Lower lobe of right lung (tissue), 2 donors: Measurements from ENCODE around the gene MORN3. TPM values are rescaled to one million over a fixed set of nuclear protein-coding genes. Genes with fewer than 3 reads are reported as not detected.

Experiments used
- ATAC-seq, 2 donors: fragments of 200-7000 bp; cut with Tn5 transposase; one replicate each; pipeline ENCODE4 v1.9.1; 2020 to 2022; ENCODE audit warnings: mild to moderate bottlenecking in 2 of 2, moderate library complexity in 2 of 2
- DNase-seq: peaks from one replicate; pipeline ENCODE4 v3.0.0-alpha.2; 2020
- H3K27ac ChIP-seq: fragments of 200-600 bp; one replicate; pipeline ENCODE4 v1.8.0; 2022
- H3K27me3 ChIP-seq: fragments of 200-600 bp; one replicate; pipeline ENCODE4 v1.8.0; 2022; ENCODE audit warnings: low read depth
- H3K36me3 ChIP-seq: fragments of 200-600 bp; one replicate; pipeline ENCODE4 v1.8.0; 2022; ENCODE audit warnings: mild to moderate bottlenecking
- H3K4me1 ChIP-seq: fragments of 200-600 bp; one replicate; pipeline ENCODE4 v1.8.0; 2022
- H3K4me3 ChIP-seq: fragments of 200-600 bp; one replicate; pipeline ENCODE4 v1.8.0; 2022; ENCODE audit warnings: mild to moderate bottlenecking
- H3K9me3 ChIP-seq: fragments of 200-600 bp; one replicate; pipeline ENCODE4 v1.8.0; 2022
- CTCF ChIP-seq: fragments of 200-600 bp; IDR thresholded peaks from one replicate; pipeline ENCODE4 v1.8.0; 2022; ENCODE audit warnings: antibody characterized with exemption, mild to moderate bottlenecking
- intact Hi-C: fragments of 100-400 bp; cut with DNase I; formaldehyde crosslinking; loops from one replicate; pipeline ENCODE4 v1.11.0; 2022
- total RNA-seq: library from RNA; stranded (reverse); fragmentation: NEBNext Ultra II Directional; extraction: Animal tissue kit (Norgen Biotek cat#: 25700); gene quantifications from one replicate; pipeline ENCODE4 v1.2.1, GENCODE V29; 2021
- donor health status: DM: no; HTN: yes; CAD: no; lungs with severe emphysema.

Gene MORN3
- total RNA-seq, 1 donor from 2014 or later, result 2.1 TPM

- TF ChIP-seq CTCF, result no peak
- intact Hi-C loops, result no loop called here
- H3K36me3 ChIP-seq, result no peaks in the 10 kb centered on the region
These were observed 50.7 kb downstream of the MORN3 start for GRCh38 chr12:121618659-121619233.

GRCh38 chr12:121614872-121615467 lies 54.5 kb downstream of the MORN3 start:
- ATAC-seq (peak in 1 of 2 donors; percentile 49), DNase-seq (no peak)
- H3K27me3 ChIP-seq, result no peaks in the 10 kb centered on the region
- no peaks in the 10 kb centered on the region for H3K4me1 ChIP-seq
- H3K27ac ChIP-seq, result no peak overlapping the region
- no peaks in the 10 kb centered on the region for H3K9me3 ChIP-seq
- H3K4me3 ChIP-seq, result no peak overlapping the region
- intact Hi-C loops, result no loop called here
- H3K36me3 ChIP-seq, result no peaks in the 10 kb centered on the region
- no peak for TF ChIP-seq CTCF

More at GRCh38 chr12:121618659-121619233, 50.7 kb downstream of the MORN3 start:
- Histone ChIP-seq H3K4me3 (no peak overlapping the region), H3K9me3 (no peaks in the 10 kb centered on the region), H3K27ac (no peak overlapping the region), H3K4me1 (no peaks in the 10 kb centered on the region), H3K27me3 (no peaks in the 10 kb centered on the region)
- DNase-seq (no peak), ATAC-seq (no peak)

GRCh38 chr12:121613462-121613861 lies 56.0 kb downstream of the MORN3 start:
- Histone ChIP-seq H3K9me3 (no peaks in the 10 kb centered on the region), H3K27me3 (no peaks in the 10 kb centered on the region), H3K36me3 (no peaks in the 10 kb centered on the region), H3K4me1 (no peaks in the 10 kb centered on the region), H3K27ac (no peak overlapping the region), H3K4me3 (no peak overlapping the region)
- DNase-seq, result no peak
- intact Hi-C loops, result no loop called here
- no peak for TF ChIP-seq CTCF
- peak in 1 of 2 donors; percentile 14 for ATAC-seq

GRCh38 chr12:121611306-121611705 lies 58.1 kb downstream of the MORN3 start:
- Histone ChIP-seq H3K4me3 (no peak overlapping the region), H3K4me1 (no peaks in the 10 kb centered on the region), H3K27me3 (no peaks in the 10 kb centered on the region), H3K27ac (no peak overlapping the region), H3K36me3 (no peaks in the 10 kb centered on the region), H3K9me3 (no peaks in the 10 kb centered on the region)
- TF ChIP-seq CTCF, result no peak
- DNase-seq (no peak), ATAC-seq (peak in 1 of 2 donors; percentile 35)
- intact Hi-C loops, result no loop called here

GRCh38 chr12:121610239-121611149 lies 59.0 kb downstream of the MORN3 start:
- H3K4me3 ChIP-seq, result no peak overlapping the region
- ATAC-seq (no peak), DNase-seq (no peak)
- H3K4me1 ChIP-seq, result no peaks in the 10 kb centered on the region
- TF ChIP-seq CTCF, result no peak
- no peaks in the 10 kb centered on the region for H3K36me3 ChIP-seq
- no peak overlapping the region for H3K27ac ChIP-seq
- intact Hi-C loops, result no loop called here
- no peaks in the 10 kb centered on the region for H3K9me3 ChIP-seq
- no peaks in the 10 kb centered on the region for H3K27me3 ChIP-seq
